Activated CD8-positive, alpha-beta memory T cell treated with anti-CD3 and anti-CD28 coated beads, Interleukin-2, amount 50 U/mL, for 24 hours (primary cell): ENCODE data around the gene GTF2F1.
"Not testable (repeated sequence)": the region's sequence is repeated elsewhere in the genome, so short reads cannot be mapped to it uniquely, and the experiment has no call there.

Experiments used
- DNase-seq: peaks from one replicate; pipeline ENCODE4 v3.0.0-alpha.2; 2020; ENCODE audit errors: extremely low read depth

Gene GTF2F1, protein sequence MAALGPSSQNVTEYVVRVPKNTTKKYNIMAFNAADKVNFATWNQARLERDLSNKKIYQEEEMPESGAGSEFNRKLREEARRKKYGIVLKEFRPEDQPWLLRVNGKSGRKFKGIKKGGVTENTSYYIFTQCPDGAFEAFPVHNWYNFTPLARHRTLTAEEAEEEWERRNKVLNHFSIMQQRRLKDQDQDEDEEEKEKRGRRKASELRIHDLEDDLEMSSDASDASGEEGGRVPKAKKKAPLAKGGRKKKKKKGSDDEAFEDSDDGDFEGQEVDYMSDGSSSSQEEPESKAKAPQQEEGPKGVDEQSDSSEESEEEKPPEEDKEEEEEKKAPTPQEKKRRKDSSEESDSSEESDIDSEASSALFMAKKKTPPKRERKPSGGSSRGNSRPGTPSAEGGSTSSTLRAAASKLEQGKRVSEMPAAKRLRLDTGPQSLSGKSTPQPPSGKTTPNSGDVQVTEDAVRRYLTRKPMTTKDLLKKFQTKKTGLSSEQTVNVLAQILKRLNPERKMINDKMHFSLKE

GRCh38 chr19:6393074-6393982, at the start of gene GTF2F1:
TSS of gene GTF2F1 (minus strand) at chr19:6393164. CDS start at chr19:6392995, 169 bp downstream.
- peak; percentile 87 for DNase-seq

DNA sequence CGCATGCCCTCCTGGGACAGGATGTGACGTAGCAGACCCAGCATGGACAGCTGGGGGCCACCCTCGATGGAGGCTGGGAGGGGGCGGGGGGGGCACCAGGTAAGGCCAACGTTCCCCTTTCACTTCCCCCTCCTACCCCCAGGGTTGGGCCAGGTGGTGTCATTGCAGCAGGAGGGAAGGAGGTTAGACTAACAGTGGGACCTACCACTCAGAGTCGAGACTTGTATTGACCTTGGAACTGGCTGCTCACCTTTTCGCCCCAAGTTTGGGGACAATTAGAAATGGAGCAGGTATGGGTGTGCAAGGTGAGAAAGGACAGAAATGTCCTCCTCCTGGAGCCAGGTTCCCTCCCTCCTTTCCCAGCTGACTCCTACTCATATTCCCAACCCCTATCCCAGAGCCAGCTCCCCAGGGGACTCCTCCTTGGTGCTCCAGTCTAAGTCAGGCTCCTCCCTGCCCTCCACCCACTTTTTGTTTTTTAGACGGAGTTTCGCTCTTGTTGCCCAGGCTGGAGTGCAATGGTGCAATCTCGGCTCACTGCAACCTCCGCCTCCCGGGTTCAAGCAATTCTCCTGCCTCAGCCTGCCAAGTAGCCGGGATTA, 49.2 kb upstream of the GTF2F1 start:
- DNase-seq, result no peak

DNA sequence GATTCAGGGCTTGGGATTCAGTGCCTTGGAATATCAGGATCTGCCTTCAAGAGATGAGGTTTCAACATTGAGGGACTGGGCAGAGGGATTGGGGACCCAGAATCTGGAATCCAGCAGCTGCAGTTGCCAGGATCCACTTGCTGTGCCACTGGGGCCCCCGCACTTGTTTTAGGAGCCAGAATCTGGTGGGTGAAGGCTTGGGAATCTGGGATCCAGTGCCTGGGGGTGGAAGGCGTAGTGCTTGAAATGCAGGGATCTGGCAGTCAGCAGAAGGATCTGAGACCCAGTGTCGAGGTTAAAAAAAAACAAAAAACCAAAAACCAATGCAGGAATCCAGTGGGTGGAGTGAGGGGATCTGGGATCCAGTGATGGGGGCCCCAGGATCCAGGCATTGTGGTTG, 47.9 kb upstream of the GTF2F1 start:
- no peak for DNase-seq

DNA sequence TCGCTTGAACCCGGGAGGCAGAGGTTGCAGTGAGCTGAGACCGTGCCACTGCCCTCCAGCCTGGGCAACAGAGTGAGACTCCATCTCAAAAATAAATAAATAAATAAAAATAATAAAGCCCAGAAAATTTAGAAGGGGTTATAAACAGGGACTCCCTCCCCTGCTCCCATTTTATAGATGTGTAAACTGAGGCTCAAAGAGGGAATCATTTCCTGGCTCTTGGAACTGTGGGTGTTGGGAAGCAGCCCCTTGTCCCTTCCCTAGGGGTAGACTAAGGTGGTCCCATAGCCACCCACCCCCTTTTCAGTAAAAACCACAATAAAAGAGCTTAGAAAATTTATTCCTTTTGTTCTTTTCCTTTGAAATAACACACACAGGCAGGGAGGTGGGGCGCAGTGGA, 46.8 kb upstream of the GTF2F1 start:
- no peak for DNase-seq

DNA sequence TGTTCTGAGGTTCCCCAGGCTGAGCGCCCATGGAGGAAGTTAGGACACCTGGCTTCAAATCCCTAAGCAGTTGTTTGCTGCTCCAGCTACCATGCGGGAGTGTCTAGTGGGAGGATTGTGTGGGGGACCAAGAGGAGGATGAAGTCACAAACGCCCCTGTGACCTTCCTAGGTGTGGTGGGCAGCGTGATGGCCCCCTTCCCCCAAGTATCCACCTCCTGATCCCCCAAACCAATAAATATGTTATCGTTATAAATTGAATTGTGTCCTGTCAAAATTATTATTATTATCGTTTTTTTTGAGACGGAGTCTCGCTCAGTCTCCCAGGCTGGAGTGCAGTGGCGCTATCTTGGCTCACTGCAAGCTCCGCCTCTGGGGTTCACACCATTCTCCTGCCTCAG, 40.7 kb upstream of the GTF2F1 start, which contains the start of gene SLC25A41:
Gene SLC25A41 (minus strand): TSS at position 101 of the 400 bp plus-strand sequence. CDS start 70 bp downstream, at position 31.
- DNase-seq, result no peak

DNA sequence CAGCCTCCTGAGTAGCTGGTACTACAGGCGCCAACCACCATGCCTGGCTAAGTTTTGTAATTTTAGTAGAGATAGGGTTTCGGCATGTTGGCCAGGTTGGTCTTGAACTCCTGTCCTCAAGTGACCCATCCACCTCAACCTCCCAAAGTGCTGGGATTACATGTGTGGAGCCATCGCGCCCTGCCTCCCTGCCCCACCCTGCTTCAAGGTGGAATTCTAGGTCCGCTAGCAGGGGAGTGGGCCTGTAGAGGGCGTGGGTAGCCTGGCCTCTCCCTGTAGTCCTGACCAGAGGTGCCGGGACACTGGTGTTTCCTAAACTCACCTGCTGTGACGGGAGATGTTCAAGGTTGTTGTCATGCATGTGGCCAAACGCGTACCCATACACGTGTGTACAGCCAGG, 40.2 kb upstream of the GTF2F1 start:
- no peak for DNase-seq

GRCh38 chr19:6431891-6432290, 38.9 kb upstream of the GTF2F1 start:
- DNase-seq, result no peak

GRCh38 chr19:6429419-6430221, 36.7 kb upstream of the GTF2F1 start:
- no peak for DNase-seq

DNA sequence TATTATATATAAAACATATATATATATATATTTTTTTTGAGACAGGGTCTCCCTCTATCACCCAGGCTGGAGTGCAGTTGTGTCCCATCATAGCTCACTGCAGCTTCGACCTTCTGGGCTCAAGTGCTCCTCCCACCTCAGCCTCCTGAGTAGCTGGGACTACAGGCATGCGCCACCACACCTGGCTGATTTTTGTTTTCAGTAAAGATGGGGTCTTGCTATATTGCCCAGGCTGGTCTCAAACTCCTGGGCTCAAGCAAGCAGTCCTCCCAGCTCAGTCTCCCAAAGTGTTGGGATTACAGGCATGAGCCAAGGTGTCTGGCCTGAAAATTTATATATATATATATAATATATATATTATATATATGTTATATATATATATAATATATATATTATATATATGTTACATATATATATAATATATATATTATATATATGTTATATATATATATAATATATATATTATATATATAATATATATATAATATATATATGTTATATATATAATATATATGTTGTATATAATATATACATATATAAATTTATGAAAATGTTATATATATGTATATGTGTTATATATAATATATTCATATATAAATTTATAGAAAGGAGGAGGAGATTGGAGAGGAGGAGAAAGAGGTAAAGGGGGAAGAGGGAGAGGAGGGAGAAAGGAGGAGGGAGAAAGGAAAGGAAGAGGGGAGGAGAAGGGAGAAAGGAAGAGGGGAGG, 35.9 kb upstream of the GTF2F1 start:
- DNase-seq, result not testable (repeated sequence)

DNA sequence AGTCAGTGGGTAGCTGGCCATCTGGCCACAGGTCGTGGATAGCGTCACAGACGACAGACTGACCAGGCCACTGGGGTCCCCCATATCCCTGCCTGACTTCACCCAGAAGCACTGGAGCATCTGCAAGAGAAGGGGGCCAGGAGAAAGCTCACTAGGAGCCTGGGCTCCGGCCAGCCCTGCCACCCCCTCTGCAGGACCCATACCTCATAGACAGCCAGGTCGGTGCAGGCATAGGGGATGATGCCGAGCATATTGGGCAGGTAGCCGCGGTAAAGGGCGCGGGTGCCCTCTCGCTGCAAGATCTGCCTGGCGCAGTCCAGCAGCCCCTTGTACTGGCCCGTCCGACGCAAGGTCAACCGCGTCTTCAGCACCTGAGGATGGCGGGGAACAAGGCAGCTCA, 34.2 kb upstream of the GTF2F1 start:
- DNase-seq, result no peak

GRCh38 chr19:6425732-6426620, 33.0 kb upstream of the GTF2F1 start:
- no peak for DNase-seq

DNA sequence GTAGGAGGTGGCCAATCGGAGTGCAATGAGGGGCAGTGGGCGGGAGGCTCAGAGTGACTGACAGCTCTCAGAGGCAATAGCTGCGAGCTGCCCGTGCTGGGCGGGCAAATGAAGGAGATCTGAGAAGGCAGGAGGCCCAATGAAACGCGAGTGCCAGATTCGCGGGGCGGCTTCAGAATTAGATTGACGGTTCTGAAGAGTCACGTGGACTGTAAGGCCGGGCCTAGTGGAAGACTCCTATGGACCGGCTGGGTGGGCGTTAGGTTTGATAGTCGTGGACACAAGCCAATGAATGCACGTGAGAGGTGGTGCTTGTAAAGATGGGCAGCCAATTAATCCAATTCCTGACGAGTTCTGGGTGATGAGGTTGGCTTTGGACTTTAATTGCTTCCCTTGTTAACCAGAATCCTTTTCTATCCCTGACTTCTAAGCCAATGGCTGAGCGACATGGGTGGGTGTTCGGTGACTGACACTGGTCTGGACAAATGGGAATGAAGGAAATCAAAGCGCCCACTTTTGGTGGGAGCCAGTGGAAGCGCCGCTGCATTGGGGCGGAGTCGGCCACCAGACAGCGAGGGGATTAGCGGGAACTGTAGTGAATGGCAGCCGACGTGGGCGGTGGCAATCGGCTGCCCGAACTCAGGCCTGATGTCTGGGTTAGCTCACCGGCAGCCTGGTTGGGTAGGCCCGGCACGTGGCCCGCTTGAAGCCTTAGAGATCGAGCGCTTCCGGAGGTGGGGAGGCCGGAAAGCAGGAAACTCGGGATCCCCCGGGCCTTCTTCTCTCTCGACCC, 32.2 kb upstream of the GTF2F1 start:
- peak; percentile 98 for DNase-seq

DNA sequence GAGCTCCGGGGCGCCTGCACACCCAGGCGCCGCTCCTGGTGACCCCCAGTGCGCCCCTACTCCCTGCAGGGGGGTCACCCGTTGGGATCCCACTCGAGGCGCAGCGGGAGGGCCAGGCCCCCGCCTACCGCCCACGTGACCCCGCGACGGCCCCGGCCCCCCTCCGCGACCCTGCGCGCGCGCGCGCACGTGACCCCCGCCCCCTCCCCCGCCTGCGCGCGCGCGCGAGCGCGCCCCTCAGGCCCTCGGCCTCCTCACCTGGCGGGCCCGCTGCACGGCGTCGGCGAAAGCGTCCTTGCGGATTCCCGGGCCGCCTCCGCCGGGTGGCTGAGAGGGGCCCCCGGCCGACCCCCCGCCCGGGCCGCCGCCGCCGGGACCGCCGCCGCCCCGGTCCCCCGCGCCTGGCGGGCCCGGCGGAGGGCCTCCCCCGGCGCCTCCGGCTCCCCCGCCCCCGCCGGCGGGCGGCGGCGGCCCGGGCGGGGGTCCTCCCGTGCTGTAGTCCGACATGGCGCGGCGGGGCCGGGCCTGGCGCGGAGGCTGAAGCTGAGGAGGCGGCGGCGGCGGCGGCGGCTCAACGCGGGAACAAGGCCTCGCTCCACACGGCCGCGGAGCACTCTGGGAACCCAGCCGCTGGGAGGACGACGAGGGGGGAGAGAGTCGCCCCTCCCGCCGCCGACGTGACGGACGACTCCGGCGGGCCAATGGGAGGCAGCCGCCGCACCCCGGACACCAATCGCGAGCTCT, 31.4 kb upstream of the GTF2F1 start, which contains the start of gene KHSRP:
Gene KHSRP (minus strand): TSS at position 617 of the 744 bp plus-strand sequence. CDS start 110 bp downstream, at position 507.
- no peak for DNase-seq

DNA sequence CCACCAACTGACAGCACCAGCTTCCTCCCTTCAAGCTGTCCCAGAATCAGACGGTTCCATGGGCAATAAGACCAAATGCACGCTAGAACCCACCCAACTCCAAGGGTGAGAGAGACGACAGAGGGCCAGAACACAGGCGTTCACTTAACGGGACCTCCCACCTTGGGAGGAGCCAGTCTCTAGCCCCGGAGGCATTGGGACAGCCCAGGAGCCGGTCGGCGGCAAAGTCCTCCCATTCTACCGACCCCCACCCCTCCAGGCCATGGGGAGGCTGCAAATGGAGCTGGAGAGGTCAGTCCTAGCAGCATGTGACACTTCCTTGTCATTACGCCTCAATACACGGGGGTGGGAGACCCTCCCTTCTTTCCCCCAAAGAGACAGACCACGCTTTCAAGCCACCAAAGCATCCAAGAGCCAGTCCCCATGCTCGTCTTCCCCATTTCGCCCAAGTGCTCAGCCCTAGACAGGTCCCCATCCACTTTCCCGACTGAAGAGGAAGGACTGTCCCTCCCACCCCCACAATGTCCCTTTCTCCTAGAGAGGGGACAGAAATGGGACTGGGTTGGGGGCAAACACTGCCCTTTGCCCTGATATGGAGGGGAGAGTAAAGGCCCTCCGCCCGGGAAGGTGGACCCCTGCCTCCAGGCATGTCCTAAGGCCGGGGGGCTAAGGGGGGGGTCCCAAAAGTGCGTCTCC, 30.7 kb upstream of the GTF2F1 start:
- no peak for DNase-seq

- no peak for DNase-seq
Observed at GRCh38 chr19:6421075-6422014, 28.4 kb upstream of the GTF2F1 start.

DNA sequence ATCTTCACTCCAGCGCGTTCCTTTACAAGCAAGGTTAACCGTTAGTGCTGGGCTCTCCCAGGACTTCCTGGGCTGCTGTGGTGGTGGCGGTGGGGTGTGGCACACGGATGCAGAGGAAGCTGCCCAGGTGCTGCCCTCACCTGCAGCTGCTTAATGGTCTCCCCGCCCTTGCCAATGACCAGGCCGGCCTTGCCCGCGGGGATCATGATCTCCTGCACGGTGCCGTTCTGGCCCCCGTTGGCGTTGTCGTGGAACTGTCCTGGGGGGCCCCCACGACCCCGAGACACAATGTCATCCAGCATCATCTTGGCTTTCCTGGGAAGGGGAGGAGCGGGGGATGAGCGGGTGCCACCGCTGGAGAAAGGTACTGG, 25.6 kb upstream of the GTF2F1 start:
- DNase-seq, result no peak
